ENCODE measurements around the gene RARS1. TPM values are rescaled to one million over a fixed set of nuclear protein-coding genes. Genes with fewer than 3 reads are reported as not detected.

RARS1 gene
- total and polyA plus RNA-seq, 2 experiments from 2014 or later, result 75.1 to 129 TPM

GRCh38 chr5:168471785-168472184 lies 14.5 kb upstream of the RARS1 start (continued):
- TF ChIP-seq ZNF462 (CRISPR knock-in tag; IDR thresholded peaks at IDR 0.05), result no peak
- TF ChIP-seq STAT1 (IDR thresholded peaks at IDR 0.05; ENCODE audit: unreplicated experiment), result no peak
- TF ChIP-seq NANOG (IDR thresholded peaks at IDR 0.05; ENCODE audit: borderline replicate concordance), result no peak
- TF ChIP-seq ZNF331 (CRISPR knock-in tag; IDR thresholded peaks at IDR 0.05; ENCODE audit: low read depth), result no peak

GRCh38 chr5:168472329-168472728 lies 13.9 kb upstream of the RARS1 start:
- Mint-ChIP-seq H3K4me1 (no peaks in the 10 kb centered on the region; the same call in 2 of the 3 replicates), H3K36me3 (ENCODE audit: low read depth) (peaks cover 10% of the 10 kb centered on the region), H3K27ac (no peak overlapping the region), H3K27me3 (ENCODE audit: insufficient read depth, low read depth, poor library complexity) (peaks cover 3% of the 10 kb centered on the region), H3K9me3 (no peaks in the 10 kb centered on the region), H3K4me3 (no peak overlapping the region)
- peak; percentile 27; the same call in 1 of the 3 replicates for ATAC-seq
- Histone ChIP-seq H3K4me2 (no peak overlapping the region), H3K4me3 (no peak overlapping the region), H3K27me3 (ENCODE audit: insufficient read depth) (no peaks in the 10 kb centered on the region), H4K20me1 (replicated peaks; ENCODE audit: insufficient read depth) (peaks cover 3% of the 10 kb centered on the region; the same call in 1 of the 2 replicates), H3F3A (replicated peaks; ENCODE audit: low read depth) (no peaks in the 10 kb centered on the region), H3K9me2 (ENCODE audit: insufficient read depth) (no peaks in the 10 kb centered on the region), H2AFZ (no peak overlapping the region), H3K4me1 (ENCODE audit: insufficient read depth) (no peaks in the 10 kb centered on the region), H3K27ac (ENCODE audit: low read depth) (no peak overlapping the region; the same call in 1 of the 2 replicates), H3K79me2 (replicated peaks; ENCODE audit: insufficient read depth) (no peaks in the 10 kb centered on the region), H3K36me3 (ENCODE audit: insufficient read depth) (no peaks in the 10 kb centered on the region; the same call in 1 of the 2 replicates)
- peak; percentile 25 for DNase-seq (ENCODE audit: low spot score)
- TF ChIP-seq STAT1 (IDR thresholded peaks at IDR 0.05; ENCODE audit: unreplicated experiment) (no peak), EZH2phosphoT487 (IDR thresholded peaks at IDR 0.05; ENCODE audit: unreplicated experiment) (no peak), CREB1 (CRISPR knock-in tag; IDR thresholded peaks at IDR 0.05; ENCODE audit: low read depth) (no peak), ZNF462 (CRISPR knock-in tag; IDR thresholded peaks at IDR 0.05) (no peak), EZH2 (IDR thresholded peaks at IDR 0.05; ENCODE audit: low read depth, unreplicated experiment) (no peak), POLR2AphosphoS5 (IDR thresholded peaks at IDR 0.05; ENCODE audit: low read depth) (no peak), JUNB (IDR thresholded peaks at IDR 0.05; ENCODE audit: unreplicated experiment) (no peak)
